ENCODE measurements around the gene GPC3. TPM values are rescaled to one million over a fixed set of nuclear protein-coding genes. Genes with fewer than 3 reads are reported as not detected.
"Not testable (repeated sequence)": the region's sequence is repeated elsewhere in the genome, so short reads cannot be mapped to it uniquely, and the experiment has no call there.

The GPC3 gene
- polyA plus RNA-seq, 5 donors: 394 to 493 (median 469) TPM

GRCh38 chrX:133897593-133898163 lies 87.7 kb downstream of the GPC3 start:
- DNase-seq: no peak

- no peak for DNase-seq
These were observed 93.1 kb downstream of the GPC3 start for GRCh38 chrX:133892337-133892736.

GRCh38 chrX:133888984-133889383 lies 96.4 kb downstream of the GPC3 start:
- no peak for DNase-seq

- not testable (repeated sequence) for DNase-seq
These were observed 97.3 kb downstream of the GPC3 start for GRCh38 chrX:133888084-133888483.

- DNase-seq: no peak
These were observed 100.7 kb downstream of the GPC3 start for GRCh38 chrX:133884430-133885394.

GRCh38 chrX:133881893-133882292 lies 103.5 kb downstream of the GPC3 start:
- no peak for DNase-seq

- DNase-seq: no peak
These were observed 104.4 kb downstream of the GPC3 start for GRCh38 chrX:133881007-133881406.

GRCh38 chrX:133880032-133880443 lies 105.4 kb downstream of the GPC3 start:
- no peak for DNase-seq

- no peak for DNase-seq
These were observed 106.7 kb downstream of the GPC3 start for GRCh38 chrX:133878710-133879109.

GRCh38 chrX:133876646-133877045 lies 108.7 kb downstream of the GPC3 start:
- no peak for DNase-seq

GRCh38 chrX:133869270-133869669 lies 116.1 kb downstream of the GPC3 start:
- no peak for DNase-seq

- DNase-seq: no peak
These were observed 116.7 kb downstream of the GPC3 start for GRCh38 chrX:133868682-133869081.

GRCh38 chrX:133868250-133868649 lies 117.1 kb downstream of the GPC3 start:
- no peak for DNase-seq

GRCh38 chrX:133865761-133866471 lies 119.5 kb downstream of the GPC3 start:
- DNase-seq: no peak

- no peak for DNase-seq
These were observed 121.2 kb downstream of the GPC3 start for GRCh38 chrX:133864236-133864635.

- peak in 1 of 2 donors; percentile 54 for DNase-seq
These were observed 125.5 kb downstream of the GPC3 start for GRCh38 chrX:133859860-133860259.

GRCh38 chrX:133859336-133859735 lies 126.1 kb downstream of the GPC3 start:
- no peak for DNase-seq

- DNase-seq: no peak
These were observed 127.6 kb downstream of the GPC3 start for GRCh38 chrX:133857640-133858269.

- no peak for DNase-seq
These were observed 128.6 kb downstream of the GPC3 start for GRCh38 chrX:133856819-133857218.

- DNase-seq: no peak
These were observed 131.1 kb downstream of the GPC3 start for GRCh38 chrX:133854290-133854689.

- DNase-seq: no peak
These were observed 132.5 kb downstream of the GPC3 start for GRCh38 chrX:133852837-133853356.

- DNase-seq: no peak
These were observed 133.0 kb downstream of the GPC3 start for GRCh38 chrX:133852401-133852800.

Data from right lung (tissue), 5 donors.